DMS53 treated with DMSO at 0.1 percent for 48 hours (cell line): ENCODE data around the gene RAD51B.
"Not testable (repeated sequence)": the region's sequence is repeated elsewhere in the genome, so short reads cannot be mapped to it uniquely, and the experiment has no call there.

Source experiments
- DNase-seq: peaks from one replicate; lab custom pipeline; 2025; ENCODE audit not compliant: unreplicated experiment; lab: John Stamatoyannopoulos, UW

Gene RAD51B

GRCh38 chr14:68074765-68075381 lies 255.3 kb downstream of the RAD51B start:
- no peak for DNase-seq

- no peak for DNase-seq
These were observed 255.9 kb downstream of the RAD51B start for GRCh38 chr14:68075382-68076029.

- DNase-seq = no peak
These were observed 256.9 kb downstream of the RAD51B start for GRCh38 chr14:68076451-68076850.

GRCh38 chr14:68079941-68080697 lies 260.5 kb downstream of the RAD51B start:
- peak; percentile 26 for DNase-seq

- DNase-seq = no peak
These were observed 261.9 kb downstream of the RAD51B start for GRCh38 chr14:68081489-68081888.

GRCh38 chr14:68082698-68083291 lies 263.2 kb downstream of the RAD51B start:
- DNase-seq = no peak

- no peak for DNase-seq
These were observed 264.7 kb downstream of the RAD51B start for GRCh38 chr14:68084256-68084655.

- DNase-seq = no peak
These were observed 266.2 kb downstream of the RAD51B start for GRCh38 chr14:68085742-68086141.

- no peak for DNase-seq
These were observed 268.9 kb downstream of the RAD51B start for GRCh38 chr14:68088451-68088854.

GRCh38 chr14:68089146-68089731 lies 269.7 kb downstream of the RAD51B start:
- DNase-seq = no peak

- DNase-seq = no peak
These were observed 274.6 kb downstream of the RAD51B start for GRCh38 chr14:68094158-68094557.

- DNase-seq = no peak
These were observed 275.2 kb downstream of the RAD51B start for GRCh38 chr14:68094752-68095151.

GRCh38 chr14:68097727-68098126 lies 278.1 kb downstream of the RAD51B start:
- DNase-seq = no peak

GRCh38 chr14:68098834-68099233 lies 279.3 kb downstream of the RAD51B start:
- no peak for DNase-seq

GRCh38 chr14:68099495-68100045 lies 280.0 kb downstream of the RAD51B start:
- no peak for DNase-seq

GRCh38 chr14:68101715-68102301 lies 282.2 kb downstream of the RAD51B start:
- DNase-seq = not testable (repeated sequence)

- DNase-seq = no peak
These were observed 284.3 kb downstream of the RAD51B start for GRCh38 chr14:68103853-68104252.

- no peak for DNase-seq
These were observed 284.9 kb downstream of the RAD51B start for GRCh38 chr14:68104518-68104917.

- no peak for DNase-seq
These were observed 286.2 kb downstream of the RAD51B start for GRCh38 chr14:68105816-68106215.

- DNase-seq = no peak
These were observed 286.9 kb downstream of the RAD51B start for GRCh38 chr14:68106456-68106855.

GRCh38 chr14:68106905-68107304 lies 287.3 kb downstream of the RAD51B start:
- DNase-seq = no peak
